Measurements from ENCODE around the gene ENO2.

The ENO2 gene

DNA sequence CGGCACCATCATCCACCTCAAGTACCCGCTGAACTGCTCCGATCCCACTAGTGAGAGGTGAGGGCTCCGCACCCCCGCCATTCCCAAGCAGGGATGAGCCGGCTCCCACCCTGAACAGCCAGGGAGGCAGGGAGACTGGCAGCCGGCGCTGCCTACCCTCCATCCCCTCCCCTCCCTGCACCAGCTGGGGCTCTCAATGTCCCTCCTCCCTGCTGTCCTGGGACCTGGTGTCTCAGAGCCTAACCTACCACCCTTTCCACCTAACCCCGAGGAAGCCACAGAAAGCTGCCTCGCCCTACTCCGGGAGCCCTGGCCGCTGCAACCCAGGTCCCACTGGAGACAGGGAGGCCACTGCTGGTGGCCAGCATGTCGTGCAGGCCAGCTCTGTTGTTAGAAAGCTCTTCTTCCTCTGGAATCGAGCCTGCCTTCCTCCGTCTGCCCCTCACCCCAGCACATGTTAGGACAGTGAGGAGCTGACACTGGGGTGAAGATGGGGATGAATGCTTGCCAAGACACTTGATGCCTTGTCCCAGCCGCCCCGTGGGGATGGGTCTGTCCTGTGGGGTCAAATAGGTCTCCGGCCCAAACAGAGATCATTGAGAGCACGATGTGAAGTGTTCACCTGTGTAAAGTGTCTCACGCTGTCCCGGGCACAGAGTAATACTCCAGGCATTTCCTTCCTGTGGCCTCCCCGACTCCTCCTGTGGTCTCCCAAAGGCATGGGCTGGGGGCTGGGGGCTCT, 37.9 kb downstream of the ENO2 start:
- Histone ChIP-seq H3K4me2 (ENCODE audit: insufficient read depth, low read length, poor library complexity, severe bottlenecking) (no peak overlapping the region), H3K4ac (ENCODE audit: low read length) (no peak overlapping the region), H3K9ac (ENCODE audit: low read depth, low read length, poor library complexity) (no peak overlapping the region), H2BK15ac (ENCODE audit: low read length) (no peak overlapping the region), H2AK5ac (ENCODE audit: low read depth, low read length) (peak overlapping the region; percentile 76), H2BK120ac (ENCODE audit: low read depth, low read length) (no peak overlapping the region), H3K18ac (ENCODE audit: low read length) (peak overlapping the region; percentile 63), H3K4me1 (ENCODE audit: control insufficient read depth in 2 of 2, insufficient read depth in 1 of 2, low read depth in 1 of 2, low read length in 2 of 2) (peaks cover 2 to 19% of the 10 kb centered on the region in 2 donors), H3K27ac (replicated peaks; ENCODE audit: low read length) (no peak overlapping the region), H2AFZ (ENCODE audit: low read length) (peak overlapping the region; percentile 80), H3K14ac (ENCODE audit: low read length) (no peak overlapping the region), H3K36me3 (replicated peaks in 1 of 2; ENCODE audit: control insufficient read depth in 2 of 2, insufficient read depth in 2 of 2, low read length in 2 of 2) (peaks cover 0 to under 1% of the 10 kb centered on the region in 2 donors), H3K4me3 (ENCODE audit: low read length in 2 of 2) (no peak overlapping the region), H4K91ac (ENCODE audit: low read depth, low read length, poor library complexity) (peak overlapping the region; percentile 41), H3K23ac (ENCODE audit: low read depth, low read length, poor library complexity) (no peak overlapping the region), H3K27me3 (ENCODE audit: control insufficient read depth in 3 of 3, insufficient read depth in 3 of 3, low read depth in 1 of 3, low read length in 3 of 3) (no peaks in the 10 kb centered on the region), H2BK5ac (ENCODE audit: low read length) (peak overlapping the region; percentile 32), H3K9me3 (replicated peaks in 1 of 2; ENCODE audit: control insufficient read depth in 2 of 2, insufficient read depth in 1 of 2, low read depth in 1 of 2, low read length in 2 of 2) (no peaks in the 10 kb centered on the region), H2BK12ac (ENCODE audit: low read length) (no peak overlapping the region), H4K8ac (ENCODE audit: low read depth, low read length) (peak overlapping the region; percentile 23), H3K79me1 (ENCODE audit: low read depth, low read length) (no peaks in the 10 kb centered on the region)
- no CpG with 5 or more reads among the region's 22 CpGs for WGBS, 2 donors (ENCODE audit: extremely low coverage in 2 of 2, insufficient read length in 2 of 2, insufficient replicate concordance in 1 of 2)
- DNase-seq (ENCODE audit: low spot score): no peak

DNA sequence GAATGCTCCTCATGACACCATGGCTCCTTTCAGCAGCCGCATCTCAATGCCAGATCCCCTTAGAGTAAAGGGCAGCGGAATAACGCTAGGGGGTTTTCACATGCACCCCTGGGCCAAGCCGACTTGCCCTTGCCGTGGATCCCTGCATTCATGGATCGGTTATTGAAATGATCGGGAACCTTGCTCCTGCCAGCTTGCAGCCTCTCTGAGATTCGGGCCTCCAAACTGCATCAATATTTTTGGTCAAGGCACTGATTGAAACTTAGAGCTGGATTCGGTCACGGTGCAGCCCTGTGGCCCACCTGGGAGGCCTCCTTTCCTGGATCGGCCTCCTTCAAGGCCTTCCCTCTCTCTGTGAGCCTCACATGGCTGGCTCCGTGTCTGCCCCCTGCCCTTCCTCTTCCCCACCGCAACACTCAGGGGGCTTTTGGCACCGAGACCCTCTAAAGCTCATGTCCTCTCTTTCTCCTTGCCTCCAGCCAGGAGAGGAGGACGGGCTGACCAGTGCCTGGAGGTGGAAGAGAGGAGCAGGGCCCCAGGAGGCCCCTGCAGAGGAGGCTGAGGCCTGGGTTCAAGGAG, 38.6 kb downstream of the ENO2 start:
- Histone ChIP-seq H3K9ac (ENCODE audit: low read depth, low read length, poor library complexity) (no peak overlapping the region), H3K27ac (replicated peaks; ENCODE audit: low read length) (no peak overlapping the region), H3K9me3 (replicated peaks in 1 of 2; ENCODE audit: control insufficient read depth in 2 of 2, insufficient read depth in 1 of 2, low read depth in 1 of 2, low read length in 2 of 2) (no peaks in the 10 kb centered on the region), H3K14ac (ENCODE audit: low read length) (peak overlapping the region; percentile 17), H2AFZ (ENCODE audit: low read length) (peak overlapping the region; percentile 80), H3K23ac (ENCODE audit: low read depth, low read length, poor library complexity) (no peak overlapping the region), H2BK5ac (ENCODE audit: low read length) (peak overlapping the region; percentile 32), H2BK15ac (ENCODE audit: low read length) (peak overlapping the region; percentile 97), H4K8ac (ENCODE audit: low read depth, low read length) (no peak overlapping the region), H3K4me3 (ENCODE audit: low read length in 2 of 2) (no peak overlapping the region), H3K36me3 (replicated peaks in 1 of 2; ENCODE audit: control insufficient read depth in 2 of 2, insufficient read depth in 2 of 2, low read length in 2 of 2) (no peaks in the 10 kb centered on the region), H3K18ac (ENCODE audit: low read length) (peak overlapping the region; percentile 57), H3K4ac (ENCODE audit: low read length) (no peak overlapping the region), H2BK12ac (ENCODE audit: low read length) (peak overlapping the region; percentile 75), H4K91ac (ENCODE audit: low read depth, low read length, poor library complexity) (no peak overlapping the region), H3K4me2 (ENCODE audit: insufficient read depth, low read length, poor library complexity, severe bottlenecking) (no peak overlapping the region), H2BK120ac (ENCODE audit: low read depth, low read length) (no peak overlapping the region), H3K79me1 (ENCODE audit: low read depth, low read length) (no peaks in the 10 kb centered on the region), H2AK5ac (ENCODE audit: low read depth, low read length) (peak overlapping the region; percentile 76), H3K4me1 (ENCODE audit: control insufficient read depth in 2 of 2, insufficient read depth in 1 of 2, low read depth in 1 of 2, low read length in 2 of 2) (peaks cover 2 to 19% of the 10 kb centered on the region in 2 donors), H3K27me3 (ENCODE audit: control insufficient read depth in 3 of 3, insufficient read depth in 3 of 3, low read depth in 1 of 3, low read length in 3 of 3) (no peaks in the 10 kb centered on the region)
- WGBS, 2 donors (ENCODE audit: extremely low coverage in 2 of 2, insufficient read length in 2 of 2, insufficient replicate concordance in 1 of 2): no CpG with 5 or more reads among the region's 15 CpGs
- no peak for DNase-seq (ENCODE audit: low spot score)

DNA sequence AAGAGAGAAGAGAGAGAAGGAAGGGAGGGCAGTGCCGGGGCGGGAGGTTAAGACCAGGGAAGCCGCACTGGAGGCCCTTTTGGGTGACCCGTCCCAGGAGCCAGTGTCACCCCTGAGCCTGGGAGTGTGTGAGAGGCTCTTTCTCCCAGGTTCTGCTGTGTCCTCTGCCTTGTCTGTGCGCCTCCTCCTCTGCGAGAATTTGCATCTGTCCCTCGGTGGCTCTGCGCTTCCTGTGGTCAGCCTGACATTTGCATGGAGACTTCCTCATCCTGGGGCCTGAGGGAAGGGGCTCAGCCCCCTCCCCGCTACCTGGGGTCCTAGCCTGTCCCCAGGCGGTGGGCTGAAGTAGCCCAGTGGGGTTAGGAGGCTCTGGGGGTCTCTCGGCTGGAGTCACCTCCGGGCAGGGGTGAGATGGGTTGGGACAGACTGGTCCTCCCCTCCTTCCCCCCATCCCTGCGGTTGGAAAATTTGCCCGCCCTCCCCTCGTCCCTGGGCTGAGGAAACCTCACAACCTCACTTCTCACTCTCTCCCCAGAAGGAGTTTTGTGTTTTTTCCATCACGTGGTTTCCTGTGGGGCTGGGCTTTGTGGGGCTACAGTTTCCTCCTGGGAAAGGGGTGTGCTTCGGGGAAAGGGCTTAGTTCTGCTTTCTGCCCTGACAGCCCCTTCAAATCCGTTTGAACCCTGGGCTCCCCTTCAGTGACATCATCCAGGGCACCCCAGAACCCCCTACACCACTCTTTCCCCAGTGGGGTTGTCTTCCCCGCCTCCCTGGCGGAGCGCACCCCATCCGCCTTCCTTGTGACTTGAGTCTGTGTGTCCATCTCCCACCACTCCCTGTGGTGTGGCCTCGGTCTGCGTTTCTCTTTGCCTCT, 39.3 kb downstream of the ENO2 start:
- no CpG with 5 or more reads among the region's 24 CpGs for WGBS, 2 donors (ENCODE audit: extremely low coverage in 2 of 2, insufficient read length in 2 of 2, insufficient replicate concordance in 1 of 2)
- Histone ChIP-seq H3K36me3 (replicated peaks in 1 of 2; ENCODE audit: control insufficient read depth in 2 of 2, insufficient read depth in 2 of 2, low read length in 2 of 2) (no peaks in the 10 kb centered on the region), H3K14ac (ENCODE audit: low read length) (no peak overlapping the region), H3K27me3 (ENCODE audit: control insufficient read depth in 3 of 3, insufficient read depth in 3 of 3, low read depth in 1 of 3, low read length in 3 of 3) (no peaks in the 10 kb centered on the region), H3K27ac (replicated peaks; ENCODE audit: low read length) (no peak overlapping the region), H3K9me3 (replicated peaks in 1 of 2; ENCODE audit: control insufficient read depth in 2 of 2, insufficient read depth in 1 of 2, low read depth in 1 of 2, low read length in 2 of 2) (no peaks in the 10 kb centered on the region), H2AK5ac (ENCODE audit: low read depth, low read length) (peak overlapping the region; percentile 91), H2BK12ac (ENCODE audit: low read length) (no peak overlapping the region), H3K4ac (ENCODE audit: low read length) (peak overlapping the region; percentile 93), H3K9ac (ENCODE audit: low read depth, low read length, poor library complexity) (peak overlapping the region; percentile 60), H3K79me1 (ENCODE audit: low read depth, low read length) (no peaks in the 10 kb centered on the region), H4K8ac (ENCODE audit: low read depth, low read length) (no peak overlapping the region), H3K4me2 (ENCODE audit: insufficient read depth, low read length, poor library complexity, severe bottlenecking) (peak overlapping the region; percentile 18), H2AFZ (ENCODE audit: low read length) (peak overlapping the region; percentile 80), H3K4me1 (ENCODE audit: control insufficient read depth in 2 of 2, insufficient read depth in 1 of 2, low read depth in 1 of 2, low read length in 2 of 2) (peaks cover 2 to 19% of the 10 kb centered on the region in 2 donors), H3K23ac (ENCODE audit: low read depth, low read length, poor library complexity) (peak overlapping the region; percentile 34), H3K4me3 (ENCODE audit: low read length in 2 of 2) (no peak overlapping the region), H4K91ac (ENCODE audit: low read depth, low read length, poor library complexity) (no peak overlapping the region), H2BK5ac (ENCODE audit: low read length) (peak overlapping the region; percentile 66), H3K18ac (ENCODE audit: low read length) (peak overlapping the region; percentile 76), H2BK15ac (ENCODE audit: low read length) (peak overlapping the region; percentile 97), H2BK120ac (ENCODE audit: low read depth, low read length) (no peak overlapping the region)
- no peak for DNase-seq (ENCODE audit: low spot score)
